ENCODE measurements around the gene CEP70.
"Not testable (repeated sequence)": the region's sequence is repeated elsewhere in the genome, so short reads cannot be mapped to it uniquely, and the experiment has no call there.

CEP70 gene

DNA sequence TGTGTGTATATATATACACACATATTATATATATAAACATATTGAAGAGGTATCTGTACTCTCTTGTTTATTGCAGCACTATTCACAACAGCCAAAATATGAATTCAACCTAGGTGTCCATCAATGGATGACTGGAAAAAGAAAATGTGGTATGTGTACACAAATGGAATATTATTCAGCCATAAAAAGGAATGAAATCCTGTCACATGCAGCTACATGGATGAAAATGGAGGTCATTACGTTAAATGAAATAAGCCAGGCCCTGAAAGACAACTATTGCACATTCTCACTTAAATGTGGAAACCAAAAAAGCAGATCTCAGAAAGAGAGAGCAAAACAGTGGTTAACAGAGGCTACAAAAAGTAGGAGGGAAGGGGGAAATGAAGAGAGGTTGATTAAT lies 49.5 kb downstream of the CEP70 start:
- no peaks in the 10 kb centered on the region for H3K36me3 ChIP-seq (ENCODE audit: control insufficient read depth, insufficient read depth, low read length)
- TF ChIP-seq, protein P1, sequence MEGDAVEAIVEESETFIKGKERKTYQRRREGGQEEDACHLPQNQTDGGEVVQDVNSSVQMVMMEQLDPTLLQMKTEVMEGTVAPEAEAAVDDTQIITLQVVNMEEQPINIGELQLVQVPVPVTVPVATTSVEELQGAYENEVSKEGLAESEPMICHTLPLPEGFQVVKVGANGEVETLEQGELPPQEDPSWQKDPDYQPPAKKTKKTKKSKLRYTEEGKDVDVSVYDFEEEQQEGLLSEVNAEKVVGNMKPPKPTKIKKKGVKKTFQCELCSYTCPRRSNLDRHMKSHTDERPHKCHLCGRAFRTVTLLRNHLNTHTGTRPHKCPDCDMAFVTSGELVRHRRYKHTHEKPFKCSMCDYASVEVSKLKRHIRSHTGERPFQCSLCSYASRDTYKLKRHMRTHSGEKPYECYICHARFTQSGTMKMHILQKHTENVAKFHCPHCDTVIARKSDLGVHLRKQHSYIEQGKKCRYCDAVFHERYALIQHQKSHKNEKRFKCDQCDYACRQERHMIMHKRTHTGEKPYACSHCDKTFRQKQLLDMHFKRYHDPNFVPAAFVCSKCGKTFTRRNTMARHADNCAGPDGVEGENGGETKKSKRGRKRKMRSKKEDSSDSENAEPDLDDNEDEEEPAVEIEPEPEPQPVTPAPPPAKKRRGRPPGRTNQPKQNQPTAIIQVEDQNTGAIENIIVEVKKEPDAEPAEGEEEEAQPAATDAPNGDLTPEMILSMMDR (IDR thresholded peaks at IDR 0.05; ENCODE audit: insufficient read depth, low read length, poor library complexity, severe bottlenecking), result no peak
- no peak overlapping the region for H3K4me3 ChIP-seq (replicated peaks; ENCODE audit: low read depth, low read length)
- DNase-seq (ENCODE audit: extremely low read depth, insufficient read length), result no peak
- H3K27me3 ChIP-seq (replicated peaks; ENCODE audit: control insufficient read depth, insufficient read depth, low read length), result no peaks in the 10 kb centered on the region

GRCh38 chr3:138542977-138543376 lies 51.1 kb downstream of the CEP70 start:
- TF ChIP-seq, protein P1 (IDR thresholded peaks at IDR 0.05; ENCODE audit: insufficient read depth, low read length, poor library complexity, severe bottlenecking), result no peak
- H3K36me3 ChIP-seq (ENCODE audit: control insufficient read depth, insufficient read depth, low read length), result no peaks in the 10 kb centered on the region

GRCh38 chr3:138539352-138539751 lies 54.7 kb downstream of the CEP70 start:
- TF ChIP-seq, protein P1 (IDR thresholded peaks at IDR 0.05; ENCODE audit: insufficient read depth, low read length, poor library complexity, severe bottlenecking), result no peak

More at GRCh38 chr3:138542977-138543376, 51.1 kb downstream of the CEP70 start:
- DNase-seq (ENCODE audit: extremely low read depth, insufficient read length), result no peak
- Histone ChIP-seq H3K4me3 (replicated peaks; ENCODE audit: low read depth, low read length) (no peak overlapping the region), H3K27me3 (replicated peaks; ENCODE audit: control insufficient read depth, insufficient read depth, low read length) (no peaks in the 10 kb centered on the region)

DNA sequence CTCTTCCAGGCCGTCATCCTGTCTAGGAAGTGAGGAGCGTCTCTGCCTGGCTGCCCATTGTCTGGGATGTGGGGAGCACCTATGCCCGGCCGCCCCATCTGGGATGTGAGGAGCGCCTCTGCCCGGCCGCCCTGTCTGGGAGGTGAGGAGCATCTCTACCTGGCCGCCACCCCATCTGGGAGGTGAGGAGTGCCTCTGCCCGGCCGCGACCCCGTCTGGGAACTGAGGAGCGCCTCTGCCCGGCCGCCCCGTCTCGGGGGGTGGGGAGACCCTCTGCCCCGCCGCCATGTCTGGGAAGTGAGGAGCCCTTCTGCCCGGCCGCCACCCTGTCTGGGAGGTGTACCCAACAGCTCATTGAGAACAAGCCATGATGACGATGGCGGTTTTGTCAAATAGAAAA lies 72.6 kb downstream of the CEP70 start:
- not testable (repeated sequence) for H3K36me3 ChIP-seq (ENCODE audit: control insufficient read depth, insufficient read depth, low read length); DNase-seq (ENCODE audit: extremely low read depth, insufficient read length); H3K4me3 ChIP-seq (replicated peaks; ENCODE audit: low read depth, low read length); H3K27me3 ChIP-seq (replicated peaks; ENCODE audit: control insufficient read depth, insufficient read depth, low read length)

More at GRCh38 chr3:138539352-138539751, 54.7 kb downstream of the CEP70 start:
- Histone ChIP-seq H3K27me3 (replicated peaks; ENCODE audit: control insufficient read depth, insufficient read depth, low read length) (no peaks in the 10 kb centered on the region), H3K4me3 (replicated peaks; ENCODE audit: low read depth, low read length) (no peak overlapping the region), H3K36me3 (ENCODE audit: control insufficient read depth, insufficient read depth, low read length) (no peaks in the 10 kb centered on the region)
- no peak for DNase-seq (ENCODE audit: extremely low read depth, insufficient read length)

- no peaks in the 10 kb centered on the region for H3K27me3 ChIP-seq (replicated peaks; ENCODE audit: control insufficient read depth, insufficient read depth, low read length)
- TF ChIP-seq, protein P1 (IDR thresholded peaks at IDR 0.05; ENCODE audit: insufficient read depth, low read length, poor library complexity, severe bottlenecking), result no peak
- DNase-seq (ENCODE audit: extremely low read depth, insufficient read length), result peak; percentile 4
- H3K36me3 ChIP-seq (ENCODE audit: control insufficient read depth, insufficient read depth, low read length), result no peaks in the 10 kb centered on the region
- H3K4me3 ChIP-seq (replicated peaks; ENCODE audit: low read depth, low read length), result no peak overlapping the region
These were observed 80.8 kb downstream of the CEP70 start for GRCh38 chr3:138513090-138513843.

DNA sequence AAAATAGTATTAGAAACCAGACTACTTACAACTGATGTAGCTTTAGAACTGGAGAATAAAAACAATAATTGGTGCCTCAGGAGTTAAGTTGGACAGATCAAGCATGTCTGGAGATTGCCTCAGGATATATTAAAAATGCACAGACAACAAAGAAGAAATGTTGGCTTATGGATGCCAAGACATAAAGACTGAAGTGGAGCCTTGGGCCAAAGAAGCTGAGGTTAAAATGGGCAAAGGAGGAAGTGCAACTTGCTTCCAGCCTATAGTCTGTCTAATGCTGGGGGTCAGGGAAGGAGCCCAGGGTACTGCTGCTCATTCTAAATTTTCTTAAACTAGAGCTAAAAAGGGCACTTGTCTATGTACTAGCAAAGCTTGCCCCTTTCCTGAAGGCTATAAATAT lies 82.1 kb downstream of the CEP70 start:
- TF ChIP-seq, protein P1 (IDR thresholded peaks at IDR 0.05; ENCODE audit: insufficient read depth, low read length, poor library complexity, severe bottlenecking), result no peak
- H3K36me3 ChIP-seq (ENCODE audit: control insufficient read depth, insufficient read depth, low read length), result no peaks in the 10 kb centered on the region
- H3K27me3 ChIP-seq (replicated peaks; ENCODE audit: control insufficient read depth, insufficient read depth, low read length), result no peaks in the 10 kb centered on the region
- H3K4me3 ChIP-seq (replicated peaks; ENCODE audit: low read depth, low read length), result no peak overlapping the region
- no peak for DNase-seq (ENCODE audit: extremely low read depth, insufficient read length)
